GM12878 (cell line): Measurements from ENCODE around the gene TPI1.

Experiments used
- CTCF ChIP-seq, 3 experiments: IDR thresholded peaks in 2 of 3; conservative IDR thresholded peaks in 1 of 3; 2 replicates each; pipeline ENCODE4 v1.5.1; 2011; ENCODE audit warnings: low read depth in 3 of 3, low read length in 3 of 3, mild to moderate bottlenecking in 3 of 3, control low read depth in 2 of 3, moderate library complexity in 2 of 3, inconsistent platforms in 1 of 3, mixed read lengths in 1 of 3; ENCODE audit not compliant: control insufficient read depth in 2 of 3, insufficient read depth in 1 of 3; ENCODE audit errors: extremely low read depth in 1 of 3
- FOXM1 ChIP-seq: IDR thresholded peaks from 2 replicates; pipeline ENCODE4 v1.6.1; 2012; ENCODE audit warnings: low read depth, mild to moderate bottlenecking, inconsistent platforms, low read length, moderate library complexity
- GATAD2B ChIP-seq: fragments of 450-650 bp; conservative IDR thresholded peaks from 2 replicates; pipeline ENCODE4 v1.6.1; 2017; ENCODE audit warnings: low read depth, mild to moderate bottlenecking, moderate library complexity
- HCFC1 ChIP-seq: fragments of 150-350 bp; IDR thresholded peaks from 2 replicates; pipeline ENCODE4 v1.6.1; 2014; ENCODE audit warnings: low read length
- POLR2A ChIP-seq: IDR thresholded peaks from 2 replicates; pipeline ENCODE4 v1.6.1; 2011; ENCODE audit warnings: low read depth, mild to moderate bottlenecking, low read length
- POLR2AphosphoS5 ChIP-seq: IDR thresholded peaks from 2 replicates; pipeline ENCODE4 v1.6.1; 2011; ENCODE audit warnings: mild to moderate bottlenecking, low read length, inconsistent platforms
- SKIL ChIP-seq: fragments of 450-650 bp; IDR thresholded peaks from 2 replicates; pipeline ENCODE4 v1.6.1; 2017; ENCODE audit warnings: mild to moderate bottlenecking, low read depth, inconsistent platforms; ENCODE audit not compliant: poor library complexity, severe bottlenecking
- SMARCA5 ChIP-seq: fragments of 450-650 bp; IDR thresholded peaks from 2 replicates; pipeline ENCODE4 v1.6.1; 2017; ENCODE audit warnings: mild to moderate bottlenecking
- SMC3 ChIP-seq: IDR thresholded peaks from 2 replicates; pipeline ENCODE4 v1.6.1; 2011; ENCODE audit warnings: low read length, improper control_type of control experiment, borderline replicate concordance
- SP1 ChIP-seq: IDR thresholded peaks from one replicate; pipeline ENCODE4 v1.6.1; 2011; ENCODE audit warnings: low read depth, low read length
- USF1 ChIP-seq: IDR thresholded peaks from 2 replicates; pipeline ENCODE4 v1.6.1; 2011; ENCODE audit warnings: borderline replicate concordance, low read depth, mild to moderate bottlenecking, moderate library complexity, mixed read lengths, low read length; ENCODE audit not compliant: insufficient read depth; ENCODE audit errors: extremely low read length
- ZBTB40 ChIP-seq: fragments of 450-650 bp; IDR thresholded peaks from 2 replicates; pipeline ENCODE4 v1.6.1; 2016; ENCODE audit warnings: mild to moderate bottlenecking, moderate library complexity, borderline replicate concordance
- ZNF24 ChIP-seq: fragments of 450-650 bp; IDR thresholded peaks from 2 replicates; pipeline ENCODE4 v1.6.1; 2017; ENCODE audit warnings: antibody characterized with exemption, mild to moderate bottlenecking

GRCh38 chr12:6861391-6861790, 5.9 kb upstream of the TPI1 start:
- TF ChIP-seq ZBTB40 (no peak), SMC3 (no peak), USF1 (no peak), HCFC1 (no peak), CTCF (IDR thresholded peaks at IDR 0.05 in 2 of 3, conservative IDR thresholded peaks at IDR 0.05 in 1 of 3; ENCODE audit: control insufficient read depth in 2 of 3, extremely low read depth in 1 of 3, insufficient read depth in 1 of 3, low read depth in 3 of 3, low read length in 3 of 3) (no peak), SMARCA5 (no peak), SP1 (no peak), FOXM1 (no peak), GATAD2B (no peak), POLR2AphosphoS5 (no peak), SKIL (no peak), ZNF24 (no peak), POLR2A (no peak)
